OCI-LY3 (cell line): Measurements from ENCODE around the gene UQCC2.

ENCODE experiments used
- EZH2phosphoT487 ChIP-seq: fragments of 200-600 bp; shearing (Covaris generic); IDR thresholded peaks from 2 replicates; pipeline ENCODE4 v1.6.1; 2018; ENCODE audit warnings: antibody characterized with exemption, mixed run types, low read depth
- TF ChIP-seq, protein P1 (sequence below): fragments of 200-600, 300-600 bp; sonication (generic); IDR thresholded peaks from 2 replicates; pipeline ENCODE4 v1.5.1; 2014; ENCODE audit warnings: antibody characterized with exemption, low read length, low read depth

DNA sequence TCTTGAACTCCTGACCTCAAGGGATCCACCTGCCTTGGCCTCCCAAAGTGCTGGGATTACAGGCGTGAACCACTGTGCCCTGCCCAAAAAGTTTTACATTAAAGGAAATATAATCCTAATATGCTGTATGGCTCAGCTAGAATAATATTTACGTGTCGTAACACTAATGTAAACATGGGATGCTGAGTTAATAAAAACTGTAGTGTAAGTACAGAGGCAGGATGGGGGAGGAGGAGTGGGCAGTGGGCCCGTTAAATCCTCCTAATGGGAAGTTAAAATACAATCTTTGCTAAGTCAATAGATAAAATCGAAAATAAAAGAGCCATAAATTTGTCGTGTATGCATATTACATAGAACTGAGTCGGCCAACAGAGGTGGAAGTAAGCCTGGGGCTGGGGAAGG, 47.3 kb upstream of the UQCC2 start:
- TF ChIP-seq, protein P1, sequence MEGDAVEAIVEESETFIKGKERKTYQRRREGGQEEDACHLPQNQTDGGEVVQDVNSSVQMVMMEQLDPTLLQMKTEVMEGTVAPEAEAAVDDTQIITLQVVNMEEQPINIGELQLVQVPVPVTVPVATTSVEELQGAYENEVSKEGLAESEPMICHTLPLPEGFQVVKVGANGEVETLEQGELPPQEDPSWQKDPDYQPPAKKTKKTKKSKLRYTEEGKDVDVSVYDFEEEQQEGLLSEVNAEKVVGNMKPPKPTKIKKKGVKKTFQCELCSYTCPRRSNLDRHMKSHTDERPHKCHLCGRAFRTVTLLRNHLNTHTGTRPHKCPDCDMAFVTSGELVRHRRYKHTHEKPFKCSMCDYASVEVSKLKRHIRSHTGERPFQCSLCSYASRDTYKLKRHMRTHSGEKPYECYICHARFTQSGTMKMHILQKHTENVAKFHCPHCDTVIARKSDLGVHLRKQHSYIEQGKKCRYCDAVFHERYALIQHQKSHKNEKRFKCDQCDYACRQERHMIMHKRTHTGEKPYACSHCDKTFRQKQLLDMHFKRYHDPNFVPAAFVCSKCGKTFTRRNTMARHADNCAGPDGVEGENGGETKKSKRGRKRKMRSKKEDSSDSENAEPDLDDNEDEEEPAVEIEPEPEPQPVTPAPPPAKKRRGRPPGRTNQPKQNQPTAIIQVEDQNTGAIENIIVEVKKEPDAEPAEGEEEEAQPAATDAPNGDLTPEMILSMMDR, result no peak
- no peak for TF ChIP-seq EZH2phosphoT487
